Measurements from ENCODE around the gene SAP25. TPM values are rescaled to one million over a fixed set of nuclear protein-coding genes. Genes with fewer than 3 reads are reported as not detected.

SAP25 gene
- total and polyA plus RNA-seq, 2 of the 8 experiments (the other 6 are each of a cell fraction or from before 2014, with no cell fraction given): 3.6 to 5.8 TPM

GRCh38 chr7:100544967-100545359 lies 28.7 kb downstream of the SAP25 start:
- no peak overlapping the region for H3K14ac ChIP-seq (ENCODE audit: insufficient read length)
- no peaks in the 10 kb centered on the region for H3K23me2 ChIP-seq (ENCODE audit: low read depth, low read length)
- no peak overlapping the region for H3K56ac ChIP-seq (replicated peaks; ENCODE audit: insufficient read length, low read depth, low read length)
- H3K27ac ChIP-seq (ENCODE audit: low read depth, low read length): peak overlapping the region; percentile 0; the same call in 1 of the 2 replicates
- no peak overlapping the region for H2AFZ ChIP-seq (ENCODE audit: low read length)
- no peak overlapping the region for H3K23ac ChIP-seq (ENCODE audit: insufficient read length)
- DNase-seq (ENCODE audit: low read depth in 1 of 2, low spot score in 2 of 2) (no peak), FAIRE-seq (no peak)
- no peak overlapping the region for H2AK5ac ChIP-seq (ENCODE audit: low read depth, low read length)
- no peak overlapping the region for H4K91ac ChIP-seq (replicated peaks; ENCODE audit: insufficient read length, low read length)
- H4K20me1 ChIP-seq (replicated peaks in 1 of 2; ENCODE audit: control insufficient read depth in 1 of 2, insufficient read depth in 2 of 2, low read length in 2 of 2): no peaks in the 10 kb centered on the region
- peaks cover 13 to 48% (median 27%) of the 10 kb centered on the region in 4 experiments; a peak in 6 of 7 replicates for H3K4me1 ChIP-seq (replicated peaks in 1 of 4; ENCODE audit: control insufficient read depth in 3 of 4, insufficient read depth in 4 of 4, low read length in 3 of 4)
- H3K4me2 ChIP-seq (ENCODE audit: insufficient read depth in 1 of 2, low read depth in 2 of 2, low read length in 2 of 2): peak overlapping the region in 1 of 2 experiments; percentile 27; a peak in 1 of 4 replicates
- H2BK12ac ChIP-seq (ENCODE audit: low read depth, low read length): no peak overlapping the region; the same call in 1 of the 2 replicates
- TF ChIP-seq SP4 (IDR thresholded peaks at IDR 0.05; ENCODE audit: low read length): no peak
- H2BK20ac ChIP-seq (ENCODE audit: low read length): no peak overlapping the region
- H2BK15ac ChIP-seq (ENCODE audit: low read length): no peak overlapping the region
- peaks cover 2% of the 10 kb centered on the region; the same call in 1 of the 2 replicates for H3K79me1 ChIP-seq (ENCODE audit: low read depth, low read length)
- H4K8ac ChIP-seq (ENCODE audit: extremely low read depth, insufficient read depth, low read length): no peak overlapping the region
- no peak overlapping the region for H4K5ac ChIP-seq (ENCODE audit: insufficient read length, low read depth, low read length)
- peaks cover 0 to 3% (median 2%) of the 10 kb centered on the region in 4 experiments; a peak in 3 of 7 replicates for H3K27me3 ChIP-seq (replicated peaks in 1 of 4; ENCODE audit: control insufficient read depth in 3 of 4, extremely low read depth in 1 of 4, insufficient read depth in 3 of 4, low read length in 3 of 4)
- H3K9me3 ChIP-seq (ENCODE audit: insufficient read depth in 2 of 2, low read depth in 1 of 2, low read length in 1 of 2): no peaks in the 10 kb centered on the region
- no peak overlapping the region for H2BK120ac ChIP-seq (replicated peaks; ENCODE audit: low read depth, low read length)
- no peak overlapping the region for H3K4me3 ChIP-seq (ENCODE audit: extremely low read depth in 1 of 4, insufficient read depth in 2 of 4, low read depth in 3 of 4, low read length in 4 of 4)
- CTCF ChIA-PET (ENCODE audit: partially characterized antibody): interaction anchor here (0.6 to 26.5 kb wide), 10 partner anchors 9 to 220 kb away, joined by 3 to 341 read pairs (median 4); no protein-coding TSS in a partner anchor
- 88% methylated on average over 1 of the region's 1 CpG; no CpG with 5 or more reads in 1 of the 2 experiments for WGBS, 2 experiments (ENCODE audit: extremely low coverage in 1 of 2, insufficient coverage in 1 of 2, insufficient read length in 1 of 2, insufficient replicate concordance in 2 of 2, low coverage in 1 of 2, low lambda C conversion rate in 2 of 2, missing lambda C conversion rate in 1 of 2)
- peaks cover 0 to 45% of the 10 kb centered on the region in 2 experiments; a peak in 3 of 4 replicates for H3K79me2 ChIP-seq (ENCODE audit: control insufficient read depth in 1 of 2, insufficient read depth in 2 of 2, low read length in 2 of 2)
- H3K36me3 ChIP-seq (ENCODE audit: control insufficient read depth in 2 of 4, insufficient read depth in 4 of 4, low read length in 3 of 4): peaks cover 0 to 2% (median 0%) of the 10 kb centered on the region in 4 experiments; a peak in 2 of 8 replicates
- H3K4ac ChIP-seq (replicated peaks; ENCODE audit: insufficient read length, low read depth, low read length): no peak overlapping the region
- H3K9ac ChIP-seq (replicated peaks in 1 of 4; ENCODE audit: extremely low read depth in 1 of 4, low read depth in 3 of 4, low read length in 3 of 4): no peak overlapping the region; a peak in 1 of 7 replicates
- H3K18ac ChIP-seq (ENCODE audit: extremely low read depth, low read length): no peak overlapping the region
- POLR2A ChIA-PET (ENCODE audit: partially characterized antibody): interaction anchor here (1.0 to 2.9 kb wide), 5 partner anchors 15 to 116 kb away, joined by 4 to 10 read pairs (median 4); partner anchors contain the start of genes MEPCE and ZCWPW1
- H2BK5ac ChIP-seq (ENCODE audit: low read depth, low read length): no peak overlapping the region
